ENCODE results near the gene PFDN2.

The PFDN2 gene

DNA sequence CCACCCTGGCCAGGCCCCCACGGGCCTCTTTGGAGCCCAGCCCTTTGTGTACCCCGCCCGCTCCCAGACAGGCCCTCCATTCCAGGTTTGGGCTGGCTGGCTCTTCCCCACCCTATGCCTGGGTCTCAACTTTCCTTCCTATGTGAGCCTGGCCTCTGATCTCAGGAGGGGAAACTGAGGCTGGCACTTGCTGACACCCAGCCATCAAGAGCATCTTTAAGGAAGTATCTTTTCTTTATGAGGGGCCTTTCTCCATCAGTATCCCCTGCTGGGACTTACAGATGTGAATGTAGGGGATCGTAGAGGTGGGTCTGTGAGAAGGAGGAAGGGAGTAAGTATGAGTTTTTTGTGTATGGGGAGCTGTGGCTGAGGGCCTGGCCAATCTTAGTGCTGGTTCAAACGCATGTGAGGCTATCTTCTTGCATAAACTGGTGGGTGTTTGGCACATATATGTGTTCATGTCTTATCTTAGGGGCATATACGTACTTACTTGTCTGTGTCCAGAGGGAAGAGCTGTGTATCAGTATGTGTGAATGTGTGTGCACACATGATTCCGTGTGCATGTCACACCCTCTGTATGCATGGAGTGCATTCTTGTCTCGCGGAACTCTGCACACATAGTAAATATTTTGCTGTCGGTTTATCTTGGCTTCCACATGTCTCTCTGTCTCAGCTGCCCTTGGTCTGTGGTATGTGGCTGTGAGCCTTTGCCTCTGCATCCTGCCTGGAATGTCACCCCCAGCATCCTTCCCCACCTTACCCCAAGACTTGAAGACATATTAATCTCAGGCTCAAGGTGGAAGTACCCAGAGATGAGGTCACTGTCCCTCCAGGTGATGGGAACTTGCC, 33.9 kb downstream of the PFDN2 start:
- H3K9ac ChIP-seq (ENCODE audit: low read depth in 1 of 2, low read length in 2 of 2) = peak overlapping the region in 1 of 2 donors; percentile 42
- no peak overlapping the region for H3K4me3 ChIP-seq (ENCODE audit: low read depth in 1 of 2, low read length in 2 of 2)
- H3K4me1 ChIP-seq (ENCODE audit: control insufficient read depth in 1 of 2, insufficient read depth in 2 of 2, low read length in 2 of 2) = peaks cover 29 to 48% of the 10 kb centered on the region in 2 donors
- H3K27me3 ChIP-seq (ENCODE audit: control insufficient read depth in 1 of 2, insufficient read depth in 2 of 2, low read length in 2 of 2) = no peaks in the 10 kb centered on the region
- H3K9me3 ChIP-seq (ENCODE audit: control insufficient read depth in 1 of 2, low read length in 2 of 2) = no peaks in the 10 kb centered on the region
- H3K36me3 ChIP-seq (ENCODE audit: control insufficient read depth in 1 of 2, insufficient read depth in 2 of 2, low read length in 2 of 2) = no peaks in the 10 kb centered on the region
- peak overlapping the region; percentile 16 for H3K27ac ChIP-seq (ENCODE audit: low read depth, low read length)

DNA sequence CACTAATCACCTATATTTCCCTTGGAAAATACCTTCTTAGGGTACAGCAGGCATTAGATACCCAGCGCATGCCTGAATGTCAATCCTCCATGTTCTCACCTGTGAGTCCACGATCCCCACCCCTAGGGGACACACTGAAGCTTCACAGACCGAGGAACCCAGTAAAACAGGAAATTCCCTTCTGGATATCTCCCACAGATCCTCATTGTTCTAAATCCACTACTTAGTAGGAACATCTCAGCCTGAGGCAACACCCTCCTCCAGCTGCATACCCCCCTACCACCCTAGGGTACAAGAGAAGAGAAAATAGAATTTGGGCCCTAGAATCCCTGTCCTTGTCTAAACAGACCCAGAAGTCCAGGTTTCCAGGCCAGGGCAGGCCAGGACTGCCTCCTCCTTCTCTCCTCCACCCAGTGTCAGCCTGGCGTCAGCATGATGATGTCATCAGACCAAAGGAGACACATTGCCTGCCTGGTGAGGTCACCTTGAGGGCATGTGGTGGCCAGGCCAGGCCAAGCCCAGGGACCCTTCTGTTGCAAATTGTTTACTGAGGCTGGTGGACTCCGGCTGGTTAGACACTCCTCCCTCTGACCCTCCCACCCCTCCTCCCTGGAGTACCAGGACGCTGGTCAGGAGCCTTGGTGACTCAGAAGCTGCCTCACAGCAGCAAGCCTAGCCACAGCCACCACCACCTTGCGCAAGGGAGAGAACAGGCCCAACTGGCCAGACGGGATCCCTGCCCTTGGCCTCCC, 34.7 kb downstream of the PFDN2 start:
- Histone ChIP-seq H3K4me3 (ENCODE audit: low read depth in 1 of 2, low read length in 2 of 2) (no peak overlapping the region), H3K9ac (ENCODE audit: low read depth in 1 of 2, low read length in 2 of 2) (peak overlapping the region in 1 of 2 donors; percentile 42), H3K27me3 (ENCODE audit: control insufficient read depth in 1 of 2, insufficient read depth in 2 of 2, low read length in 2 of 2) (no peaks in the 10 kb centered on the region)

GRCh38 chr1:161082483-161082882, 35.4 kb downstream of the PFDN2 start:
- Histone ChIP-seq H3K9me3 (ENCODE audit: control insufficient read depth in 1 of 2, low read length in 2 of 2) (no peaks in the 10 kb centered on the region), H3K9ac (ENCODE audit: low read depth in 1 of 2, low read length in 2 of 2) (peak overlapping the region in 1 of 2 donors; percentile 42), H3K36me3 (ENCODE audit: control insufficient read depth in 1 of 2, insufficient read depth in 2 of 2, low read length in 2 of 2) (no peaks in the 10 kb centered on the region), H3K4me3 (ENCODE audit: low read depth in 1 of 2, low read length in 2 of 2) (no peak overlapping the region), H3K27me3 (ENCODE audit: control insufficient read depth in 1 of 2, insufficient read depth in 2 of 2, low read length in 2 of 2) (no peaks in the 10 kb centered on the region), H3K4me1 (ENCODE audit: control insufficient read depth in 1 of 2, insufficient read depth in 2 of 2, low read length in 2 of 2) (peaks cover 24 to 42% of the 10 kb centered on the region in 2 donors), H3K27ac (ENCODE audit: low read depth, low read length) (no peak overlapping the region)

More for the DNA sequence above, 34.7 kb downstream of the PFDN2 start:
- Histone ChIP-seq H3K36me3 (ENCODE audit: control insufficient read depth in 1 of 2, insufficient read depth in 2 of 2, low read length in 2 of 2) (no peaks in the 10 kb centered on the region), H3K27ac (ENCODE audit: low read depth, low read length) (peak overlapping the region; percentile 30), H3K9me3 (ENCODE audit: control insufficient read depth in 1 of 2, low read length in 2 of 2) (no peaks in the 10 kb centered on the region), H3K4me1 (ENCODE audit: control insufficient read depth in 1 of 2, insufficient read depth in 2 of 2, low read length in 2 of 2) (peaks cover 24 to 42% of the 10 kb centered on the region in 2 donors)

DNA sequence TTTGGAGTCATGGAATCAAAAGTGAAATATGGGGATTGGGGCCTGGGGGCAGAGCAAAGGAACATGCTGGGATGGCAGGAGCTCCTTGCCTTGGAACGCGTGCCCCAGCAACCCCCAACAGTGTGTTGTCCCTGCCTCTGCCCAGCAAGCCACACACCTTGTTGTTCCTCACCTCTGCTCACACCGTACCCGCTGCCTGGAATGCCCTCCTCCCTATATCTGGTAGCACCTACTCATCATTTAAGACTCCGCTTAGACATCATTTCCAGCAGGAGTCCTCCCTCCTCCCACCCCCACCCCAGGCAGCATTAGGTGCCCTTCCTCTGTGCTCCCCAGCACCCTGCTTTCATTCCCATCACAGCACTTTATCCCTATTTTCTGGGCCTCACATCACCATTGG, 36.3 kb downstream of the PFDN2 start:
- Histone ChIP-seq H3K4me1 (ENCODE audit: control insufficient read depth in 1 of 2, insufficient read depth in 2 of 2, low read length in 2 of 2) (peaks cover 24 to 36% of the 10 kb centered on the region in 2 donors), H3K9me3 (ENCODE audit: control insufficient read depth in 1 of 2, low read length in 2 of 2) (no peaks in the 10 kb centered on the region), H3K27me3 (ENCODE audit: control insufficient read depth in 1 of 2, insufficient read depth in 2 of 2, low read length in 2 of 2) (no peaks in the 10 kb centered on the region), H3K4me3 (ENCODE audit: low read depth in 1 of 2, low read length in 2 of 2) (no peak overlapping the region), H3K36me3 (ENCODE audit: control insufficient read depth in 1 of 2, insufficient read depth in 2 of 2, low read length in 2 of 2) (no peaks in the 10 kb centered on the region), H3K9ac (ENCODE audit: low read depth in 1 of 2, low read length in 2 of 2) (no peak overlapping the region), H3K27ac (ENCODE audit: low read depth, low read length) (no peak overlapping the region)

GRCh38 chr1:161080441-161081405, 37.1 kb downstream of the PFDN2 start:
- Histone ChIP-seq H3K27me3 (ENCODE audit: control insufficient read depth in 1 of 2, insufficient read depth in 2 of 2, low read length in 2 of 2) (no peaks in the 10 kb centered on the region), H3K36me3 (ENCODE audit: control insufficient read depth in 1 of 2, insufficient read depth in 2 of 2, low read length in 2 of 2) (no peaks in the 10 kb centered on the region), H3K9me3 (ENCODE audit: control insufficient read depth in 1 of 2, low read length in 2 of 2) (no peaks in the 10 kb centered on the region), H3K27ac (ENCODE audit: low read depth, low read length) (no peak overlapping the region), H3K9ac (ENCODE audit: low read depth in 1 of 2, low read length in 2 of 2) (no peak overlapping the region), H3K4me1 (ENCODE audit: control insufficient read depth in 1 of 2, insufficient read depth in 2 of 2, low read length in 2 of 2) (peaks cover 16 to 28% of the 10 kb centered on the region in 2 donors), H3K4me3 (ENCODE audit: low read depth in 1 of 2, low read length in 2 of 2) (no peak overlapping the region)

- no peaks in the 10 kb centered on the region for H3K9me3 ChIP-seq (ENCODE audit: control insufficient read depth in 1 of 2, low read length in 2 of 2)
- no peak overlapping the region for H3K4me3 ChIP-seq (ENCODE audit: low read depth in 1 of 2, low read length in 2 of 2)
- H3K27me3 ChIP-seq (ENCODE audit: control insufficient read depth in 1 of 2, insufficient read depth in 2 of 2, low read length in 2 of 2) = no peaks in the 10 kb centered on the region
- no peak overlapping the region for H3K9ac ChIP-seq (ENCODE audit: low read depth in 1 of 2, low read length in 2 of 2)
- H3K27ac ChIP-seq (ENCODE audit: low read depth, low read length) = no peak overlapping the region
- no peaks in the 10 kb centered on the region for H3K36me3 ChIP-seq (ENCODE audit: control insufficient read depth in 1 of 2, insufficient read depth in 2 of 2, low read length in 2 of 2)
- H3K4me1 ChIP-seq (ENCODE audit: control insufficient read depth in 1 of 2, insufficient read depth in 2 of 2, low read length in 2 of 2) = peaks cover 9 to 26% of the 10 kb centered on the region in 2 donors
Measured at GRCh38 chr1:161079436-161080110, 38.3 kb downstream of the PFDN2 start.

- Histone ChIP-seq H3K4me1 (ENCODE audit: control insufficient read depth in 1 of 2, insufficient read depth in 2 of 2, low read length in 2 of 2) (peaks cover 0 to 8% of the 10 kb centered on the region in 2 donors), H3K9me3 (ENCODE audit: control insufficient read depth in 1 of 2, low read length in 2 of 2) (no peaks in the 10 kb centered on the region), H3K9ac (ENCODE audit: low read depth in 1 of 2, low read length in 2 of 2) (no peak overlapping the region), H3K4me3 (ENCODE audit: low read depth in 1 of 2, low read length in 2 of 2) (no peak overlapping the region), H3K36me3 (ENCODE audit: control insufficient read depth in 1 of 2, insufficient read depth in 2 of 2, low read length in 2 of 2) (no peaks in the 10 kb centered on the region), H3K27ac (ENCODE audit: low read depth, low read length) (no peak overlapping the region), H3K27me3 (ENCODE audit: control insufficient read depth in 1 of 2, insufficient read depth in 2 of 2, low read length in 2 of 2) (no peaks in the 10 kb centered on the region)
Measured at GRCh38 chr1:161077426-161077825, 40.4 kb downstream of the PFDN2 start.

DNA sequence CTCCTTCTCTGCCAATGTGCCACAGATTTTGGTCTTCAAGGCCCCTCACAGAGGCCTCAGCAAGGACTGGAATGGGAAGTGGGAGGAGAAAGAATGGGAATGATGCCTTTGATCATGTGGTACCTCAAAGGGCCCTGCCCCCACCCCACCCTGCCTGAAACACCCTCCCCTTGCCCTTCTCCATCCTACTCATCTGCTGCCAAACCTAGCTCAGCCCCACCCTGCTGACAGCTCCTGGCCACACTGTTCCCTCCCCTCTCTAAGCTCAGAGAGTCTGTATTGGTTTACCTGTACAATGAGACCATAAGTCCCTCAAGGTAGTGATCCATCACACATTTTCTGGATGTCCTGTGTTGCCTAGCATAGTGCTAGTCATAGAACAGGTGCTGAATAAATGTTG, 41.4 kb downstream of the PFDN2 start:
- Histone ChIP-seq H3K36me3 (ENCODE audit: control insufficient read depth in 1 of 2, insufficient read depth in 2 of 2, low read length in 2 of 2) (no peaks in the 10 kb centered on the region), H3K9ac (ENCODE audit: low read depth in 1 of 2, low read length in 2 of 2) (no peak overlapping the region), H3K4me3 (ENCODE audit: low read depth in 1 of 2, low read length in 2 of 2) (no peak overlapping the region), H3K27me3 (ENCODE audit: control insufficient read depth in 1 of 2, insufficient read depth in 2 of 2, low read length in 2 of 2) (no peaks in the 10 kb centered on the region), H3K4me1 (ENCODE audit: control insufficient read depth in 1 of 2, insufficient read depth in 2 of 2, low read length in 2 of 2) (peaks cover 0 to 8% of the 10 kb centered on the region in 2 donors), H3K9me3 (ENCODE audit: control insufficient read depth in 1 of 2, low read length in 2 of 2) (no peaks in the 10 kb centered on the region), H3K27ac (ENCODE audit: low read depth, low read length) (no peak overlapping the region)

- Histone ChIP-seq H3K27ac (ENCODE audit: low read depth, low read length) (no peak overlapping the region), H3K36me3 (ENCODE audit: control insufficient read depth in 1 of 2, insufficient read depth in 2 of 2, low read length in 2 of 2) (no peaks in the 10 kb centered on the region), H3K27me3 (ENCODE audit: control insufficient read depth in 1 of 2, insufficient read depth in 2 of 2, low read length in 2 of 2) (no peaks in the 10 kb centered on the region), H3K9me3 (ENCODE audit: control insufficient read depth in 1 of 2, low read length in 2 of 2) (no peaks in the 10 kb centered on the region), H3K9ac (ENCODE audit: low read depth in 1 of 2, low read length in 2 of 2) (no peak overlapping the region), H3K4me1 (ENCODE audit: control insufficient read depth in 1 of 2, insufficient read depth in 2 of 2, low read length in 2 of 2) (no peaks in the 10 kb centered on the region), H3K4me3 (ENCODE audit: low read depth in 1 of 2, low read length in 2 of 2) (no peak overlapping the region)
Measured at GRCh38 chr1:161074676-161075368, 43.0 kb downstream of the PFDN2 start.

All from duodenal mucosa (tissue), 2 donors.